ENCODE measurements around the gene DNAH8.

DNA sequence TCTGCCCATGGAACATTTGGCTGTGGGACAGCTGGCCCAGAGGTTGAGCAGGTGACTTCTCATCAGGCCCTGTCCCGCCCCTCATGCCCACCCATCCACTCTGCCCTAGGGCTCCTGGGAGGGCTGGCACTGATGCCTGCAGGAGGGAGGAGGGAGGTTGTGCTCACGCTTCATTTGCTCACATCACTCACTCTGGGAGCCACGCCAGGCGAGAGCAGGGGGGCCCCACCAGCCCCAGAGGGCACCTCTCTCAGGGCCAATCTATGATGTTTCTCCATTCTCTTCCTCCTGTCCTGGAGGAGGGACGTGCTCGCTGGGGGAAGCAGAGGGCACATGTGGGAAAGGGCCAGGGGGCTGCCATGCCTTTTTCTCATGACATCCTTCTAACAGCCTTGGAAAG, 322.6 kb downstream of the DNAH8 start:
- no peak for TF ChIP-seq POLR2A (IDR thresholded peaks at IDR 0.05; ENCODE audit: low read depth, low read length)
- TF ChIP-seq, protein P1, sequence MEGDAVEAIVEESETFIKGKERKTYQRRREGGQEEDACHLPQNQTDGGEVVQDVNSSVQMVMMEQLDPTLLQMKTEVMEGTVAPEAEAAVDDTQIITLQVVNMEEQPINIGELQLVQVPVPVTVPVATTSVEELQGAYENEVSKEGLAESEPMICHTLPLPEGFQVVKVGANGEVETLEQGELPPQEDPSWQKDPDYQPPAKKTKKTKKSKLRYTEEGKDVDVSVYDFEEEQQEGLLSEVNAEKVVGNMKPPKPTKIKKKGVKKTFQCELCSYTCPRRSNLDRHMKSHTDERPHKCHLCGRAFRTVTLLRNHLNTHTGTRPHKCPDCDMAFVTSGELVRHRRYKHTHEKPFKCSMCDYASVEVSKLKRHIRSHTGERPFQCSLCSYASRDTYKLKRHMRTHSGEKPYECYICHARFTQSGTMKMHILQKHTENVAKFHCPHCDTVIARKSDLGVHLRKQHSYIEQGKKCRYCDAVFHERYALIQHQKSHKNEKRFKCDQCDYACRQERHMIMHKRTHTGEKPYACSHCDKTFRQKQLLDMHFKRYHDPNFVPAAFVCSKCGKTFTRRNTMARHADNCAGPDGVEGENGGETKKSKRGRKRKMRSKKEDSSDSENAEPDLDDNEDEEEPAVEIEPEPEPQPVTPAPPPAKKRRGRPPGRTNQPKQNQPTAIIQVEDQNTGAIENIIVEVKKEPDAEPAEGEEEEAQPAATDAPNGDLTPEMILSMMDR (IDR thresholded peaks at IDR 0.05; ENCODE audit: extremely low read depth in 1 of 2, insufficient read depth in 1 of 2, low read depth in 1 of 2, low read length in 2 of 2), result no peak
- TF ChIP-seq POLR2AphosphoS5 (IDR thresholded peaks at IDR 0.05; ENCODE audit: insufficient read depth, low read depth, low read length), result no peak
- TF ChIP-seq, protein P2, sequence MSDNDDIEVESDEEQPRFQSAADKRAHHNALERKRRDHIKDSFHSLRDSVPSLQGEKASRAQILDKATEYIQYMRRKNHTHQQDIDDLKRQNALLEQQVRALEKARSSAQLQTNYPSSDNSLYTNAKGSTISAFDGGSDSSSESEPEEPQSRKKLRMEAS (IDR thresholded peaks at IDR 0.05; ENCODE audit: insufficient read depth, insufficient read length), result no peak
- no peak for TF ChIP-seq JUN (IDR thresholded peaks at IDR 0.05; ENCODE audit: borderline replicate concordance, insufficient read depth, insufficient read length, low read depth)
- no peak for TF ChIP-seq MYC (IDR thresholded peaks at IDR 0.05; ENCODE audit: low read depth, low read length)
- TF ChIP-seq EZH2 (IDR thresholded peaks at IDR 0.05; ENCODE audit: borderline replicate concordance, low read depth, low read length, severe bottlenecking), result no peak
